Measurements from ENCODE around the gene FAM47E. TPM values are rescaled to one million over a fixed set of nuclear protein-coding genes. Genes with fewer than 3 reads are reported as not detected.

The FAM47E gene
- total RNA-seq, 1 donor from 2014 or later, result 3.0 TPM

GRCh38 chr4:76207549-76207948, 44.0 kb upstream of the FAM47E start:
- Histone ChIP-seq H3K4me1 (peaks cover 98% of the 10 kb centered on the region), H3K27me3 (ENCODE audit: low read depth) (no peaks in the 10 kb centered on the region), H3K27ac (replicated peaks) (peak overlapping the region; percentile 99), H3K36me3 (no peaks in the 10 kb centered on the region), H3K9me3 (replicated peaks) (no peaks in the 10 kb centered on the region), H3K4me3 (peak overlapping the region; percentile 51)
- TF ChIP-seq CTCF (IDR thresholded peaks at IDR 0.05; ENCODE audit: borderline replicate concordance), result no peak
- DNase-seq, result no peak
- intact Hi-C loops (cut with micrococcal nuclease), result no loop called here

GRCh38 chr4:76208005-76208765, 43.3 kb upstream of the FAM47E start:
- Histone ChIP-seq H3K9me3 (replicated peaks) (no peaks in the 10 kb centered on the region), H3K27me3 (ENCODE audit: low read depth) (no peaks in the 10 kb centered on the region), H3K27ac (replicated peaks) (peak overlapping the region; percentile 99), H3K4me1 (peaks cover 98% of the 10 kb centered on the region), H3K4me3 (peak overlapping the region; percentile 51), H3K36me3 (no peaks in the 10 kb centered on the region)
- DNase-seq, result peak; percentile 80
- intact Hi-C loops (cut with micrococcal nuclease), result no loop called here
- TF ChIP-seq CTCF (IDR thresholded peaks at IDR 0.05; ENCODE audit: borderline replicate concordance), result no peak

DNA sequence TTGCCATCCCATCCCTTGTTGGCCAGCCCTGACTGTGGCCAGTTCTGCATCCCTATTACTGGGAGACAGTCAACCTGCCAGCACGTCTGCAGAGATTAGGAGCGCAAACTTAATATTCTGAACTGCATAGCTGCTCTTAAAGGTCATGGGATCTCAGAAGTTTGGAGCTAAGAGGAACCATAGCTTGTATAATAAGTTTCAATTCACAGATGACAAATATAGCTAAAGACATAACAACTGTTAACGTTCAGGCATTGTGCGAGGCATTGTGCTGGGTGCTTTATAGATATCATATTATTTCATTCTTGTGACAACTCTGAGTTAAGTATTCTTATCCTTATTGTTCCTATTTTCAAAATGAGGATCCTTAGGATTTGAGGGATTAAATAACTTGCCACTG, 41.6 kb upstream of the FAM47E start:
- intact Hi-C loops (cut with micrococcal nuclease), result no loop called here
- TF ChIP-seq CTCF (IDR thresholded peaks at IDR 0.05; ENCODE audit: borderline replicate concordance), result no peak
- peak overlapping the region; percentile 99 for H3K27ac ChIP-seq (replicated peaks)
- no peaks in the 10 kb centered on the region for H3K9me3 ChIP-seq (replicated peaks)
- no peaks in the 10 kb centered on the region for H3K36me3 ChIP-seq
- no peak for DNase-seq
- H3K4me3 ChIP-seq, result peak overlapping the region; percentile 91
- no peaks in the 10 kb centered on the region for H3K27me3 ChIP-seq (ENCODE audit: low read depth)
- peaks cover 96% of the 10 kb centered on the region for H3K4me1 ChIP-seq

DNA sequence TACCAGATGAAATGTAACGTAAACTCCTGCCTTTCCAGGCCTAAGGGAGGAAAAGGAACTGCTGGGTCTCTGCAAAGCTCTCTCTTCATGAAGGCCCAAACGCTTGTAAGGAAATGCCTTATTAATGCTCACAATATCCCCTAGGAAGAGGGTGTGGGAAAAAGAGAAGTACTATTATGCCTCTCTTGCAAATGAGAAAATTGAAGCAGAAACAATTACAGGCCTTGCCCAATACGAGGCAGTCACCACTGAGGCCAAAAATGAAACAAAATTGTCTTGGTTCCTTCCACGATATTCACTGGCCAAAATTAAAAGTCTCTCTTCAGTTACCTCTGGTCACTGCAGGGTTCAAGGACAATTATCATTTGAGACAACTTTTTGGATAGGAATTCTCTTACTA, 41.1 kb upstream of the FAM47E start:
- Histone ChIP-seq H3K27me3 (ENCODE audit: low read depth) (no peaks in the 10 kb centered on the region), H3K27ac (replicated peaks) (peak overlapping the region; percentile 99), H3K36me3 (no peaks in the 10 kb centered on the region), H3K9me3 (replicated peaks) (no peaks in the 10 kb centered on the region), H3K4me3 (peak overlapping the region; percentile 91), H3K4me1 (peaks cover 94% of the 10 kb centered on the region)
- TF ChIP-seq CTCF (IDR thresholded peaks at IDR 0.05; ENCODE audit: borderline replicate concordance), result no peak
- intact Hi-C loops (cut with micrococcal nuclease), result no loop called here
- no peak for DNase-seq

- intact Hi-C loops (cut with micrococcal nuclease), result no loop called here
- Histone ChIP-seq H3K36me3 (no peaks in the 10 kb centered on the region), H3K27ac (replicated peaks) (peak overlapping the region; percentile 99), H3K27me3 (ENCODE audit: low read depth) (no peaks in the 10 kb centered on the region), H3K4me1 (peaks cover 89% of the 10 kb centered on the region), H3K4me3 (peak overlapping the region; percentile 91), H3K9me3 (replicated peaks) (no peaks in the 10 kb centered on the region)
- no peak for TF ChIP-seq CTCF (IDR thresholded peaks at IDR 0.05; ENCODE audit: borderline replicate concordance)
- no peak for DNase-seq
Observed at GRCh38 chr4:76211769-76212708, 39.5 kb upstream of the FAM47E start.

Data from left ventricle myocardium inferior (tissue), 1 donor.